GM12801 (cell line): ENCODE measurements around the gene NUB1.

Experiments
- TF ChIP-seq, protein P1 (sequence below): IDR thresholded peaks from one replicate; pipeline ENCODE4 v1.5.1; 2011; ENCODE audit warnings: control low read depth; ENCODE audit not compliant: insufficient read length; ENCODE audit errors: extremely low read depth

Gene NUB1

DNA sequence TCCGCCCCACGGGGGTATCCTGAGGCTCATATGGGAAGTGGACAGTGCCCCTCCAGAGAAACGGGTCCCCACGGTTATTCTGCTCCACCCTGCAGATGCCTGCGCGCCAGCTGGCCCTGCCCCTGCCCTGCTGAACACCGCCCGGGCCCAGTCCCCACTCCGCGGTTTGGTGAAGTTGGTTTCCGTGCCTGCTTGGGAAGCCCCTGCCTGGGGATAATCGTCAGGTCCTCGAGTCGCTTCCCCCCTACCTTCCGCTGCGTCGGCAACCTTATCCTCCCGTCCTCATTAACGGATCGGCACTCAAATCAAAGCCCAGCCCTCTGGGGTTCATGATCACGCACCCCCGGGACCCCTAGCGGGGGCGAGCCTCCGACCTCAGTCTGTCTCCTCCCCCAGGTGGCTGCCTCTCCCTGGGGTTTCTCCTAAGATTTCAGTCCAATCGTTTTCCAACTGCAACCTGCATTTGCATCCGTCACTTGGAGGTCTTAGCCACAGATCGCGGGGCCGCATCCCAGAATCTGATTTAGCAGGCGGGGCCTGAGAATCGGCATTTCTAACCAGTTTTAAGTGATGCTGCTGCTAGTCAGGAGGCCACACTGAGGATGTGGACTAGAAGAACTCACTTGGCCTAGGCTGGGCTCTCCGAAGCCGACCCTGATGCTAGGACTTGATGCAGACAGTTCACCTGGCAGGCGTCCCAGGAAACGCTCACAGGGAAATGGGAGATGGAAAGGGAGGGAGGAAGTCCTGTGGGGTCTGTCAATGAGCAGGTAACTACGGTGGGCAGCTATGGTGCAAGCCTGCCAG is 40.7 kb downstream of the NUB1 start:
- TF ChIP-seq, protein P1, sequence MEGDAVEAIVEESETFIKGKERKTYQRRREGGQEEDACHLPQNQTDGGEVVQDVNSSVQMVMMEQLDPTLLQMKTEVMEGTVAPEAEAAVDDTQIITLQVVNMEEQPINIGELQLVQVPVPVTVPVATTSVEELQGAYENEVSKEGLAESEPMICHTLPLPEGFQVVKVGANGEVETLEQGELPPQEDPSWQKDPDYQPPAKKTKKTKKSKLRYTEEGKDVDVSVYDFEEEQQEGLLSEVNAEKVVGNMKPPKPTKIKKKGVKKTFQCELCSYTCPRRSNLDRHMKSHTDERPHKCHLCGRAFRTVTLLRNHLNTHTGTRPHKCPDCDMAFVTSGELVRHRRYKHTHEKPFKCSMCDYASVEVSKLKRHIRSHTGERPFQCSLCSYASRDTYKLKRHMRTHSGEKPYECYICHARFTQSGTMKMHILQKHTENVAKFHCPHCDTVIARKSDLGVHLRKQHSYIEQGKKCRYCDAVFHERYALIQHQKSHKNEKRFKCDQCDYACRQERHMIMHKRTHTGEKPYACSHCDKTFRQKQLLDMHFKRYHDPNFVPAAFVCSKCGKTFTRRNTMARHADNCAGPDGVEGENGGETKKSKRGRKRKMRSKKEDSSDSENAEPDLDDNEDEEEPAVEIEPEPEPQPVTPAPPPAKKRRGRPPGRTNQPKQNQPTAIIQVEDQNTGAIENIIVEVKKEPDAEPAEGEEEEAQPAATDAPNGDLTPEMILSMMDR = no peak

DNA sequence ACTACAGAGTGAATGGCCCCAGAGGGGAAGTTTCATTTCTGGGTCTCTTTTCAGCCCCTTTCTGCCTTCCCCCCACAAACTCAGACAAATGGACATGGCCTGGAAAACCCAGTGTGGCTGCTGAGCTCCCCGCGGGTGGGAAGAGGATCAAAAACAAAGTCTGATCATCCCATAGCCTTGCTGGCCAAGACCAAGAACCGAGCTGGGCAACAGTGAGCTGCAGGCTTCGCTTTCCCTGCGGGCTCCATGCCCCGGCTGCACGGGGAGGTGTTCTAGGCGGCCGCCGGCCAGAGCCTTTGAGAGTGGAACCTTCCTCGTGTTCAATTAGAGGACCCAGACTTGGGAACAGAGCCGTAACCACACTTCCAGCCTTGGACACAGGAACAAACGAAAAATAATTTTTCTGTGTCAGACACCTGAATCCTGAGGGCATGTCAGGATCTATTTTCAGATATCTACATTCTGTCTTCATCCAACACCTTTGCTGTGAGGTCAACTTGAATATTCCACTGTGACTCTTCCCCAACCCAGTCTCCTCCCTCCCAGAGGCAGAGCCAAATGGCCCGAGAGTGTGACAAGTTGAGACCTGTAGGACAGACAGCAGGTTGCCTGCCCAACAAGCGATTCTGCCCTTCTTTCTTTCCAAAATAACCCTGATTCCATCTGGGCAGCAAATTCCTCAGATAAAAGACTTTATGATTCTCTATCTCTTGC is 42.2 kb downstream of the NUB1 start:
- TF ChIP-seq, protein P1 = no peak

DNA sequence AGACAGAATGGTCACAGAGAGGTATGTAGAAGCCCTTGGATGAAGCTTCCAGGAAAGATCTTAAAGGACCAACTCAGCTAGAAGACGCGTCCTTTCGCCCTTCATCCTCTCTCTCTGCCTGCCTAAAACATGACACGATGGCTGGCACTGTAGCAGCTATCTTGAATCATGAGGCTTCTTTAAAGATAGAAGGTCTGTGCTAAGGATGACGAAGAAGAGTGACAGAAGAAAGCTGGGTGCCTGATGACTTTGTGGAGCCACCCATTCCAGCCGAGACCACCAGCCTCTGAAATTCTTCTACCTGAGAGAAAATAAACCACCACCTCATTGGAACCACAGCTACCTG is 42.7 kb downstream of the NUB1 start:
- TF ChIP-seq, protein P1 = no peak

DNA sequence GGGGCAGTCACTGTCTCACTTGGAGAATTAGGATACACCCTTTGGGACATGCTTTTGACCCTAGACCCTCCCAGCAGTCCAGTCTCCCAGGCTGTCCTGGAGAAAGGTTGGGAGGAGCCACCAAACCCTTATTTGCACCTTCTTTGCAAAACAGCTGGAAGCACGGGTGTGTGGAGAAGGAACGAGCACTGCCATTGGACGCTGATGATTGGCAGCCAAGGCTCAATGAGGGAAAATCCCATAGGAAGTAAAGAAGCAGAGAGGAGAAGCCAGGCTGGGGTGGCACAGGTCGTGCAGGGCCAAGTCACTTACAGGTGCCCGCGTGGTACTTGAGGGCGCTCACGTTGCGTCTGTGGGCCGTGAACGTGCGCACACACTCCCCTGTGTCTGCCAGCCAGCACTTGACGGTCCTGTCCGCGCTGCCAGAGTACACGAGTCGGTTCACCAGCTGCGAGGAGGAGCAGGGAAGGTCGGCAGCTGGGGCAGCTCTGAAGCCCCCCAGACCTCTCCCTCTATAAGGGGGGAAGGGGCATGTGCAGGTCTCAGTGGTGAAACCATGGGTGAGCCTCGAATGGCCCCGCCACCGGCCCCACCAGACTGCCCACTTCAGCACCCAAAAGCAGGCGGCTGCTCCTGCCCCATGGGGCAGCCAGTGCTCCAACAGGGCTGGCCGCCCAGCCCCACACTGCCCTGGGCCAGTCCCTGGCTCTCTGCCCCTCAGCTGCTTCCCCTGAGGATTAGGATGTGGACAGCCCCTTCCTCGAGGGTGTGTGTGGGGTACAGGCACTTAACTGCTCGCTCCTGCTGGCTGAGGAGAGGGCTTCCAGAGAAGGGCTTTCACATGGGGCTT is 43.4 kb downstream of the NUB1 start:
- TF ChIP-seq, protein P1 = no peak

DNA sequence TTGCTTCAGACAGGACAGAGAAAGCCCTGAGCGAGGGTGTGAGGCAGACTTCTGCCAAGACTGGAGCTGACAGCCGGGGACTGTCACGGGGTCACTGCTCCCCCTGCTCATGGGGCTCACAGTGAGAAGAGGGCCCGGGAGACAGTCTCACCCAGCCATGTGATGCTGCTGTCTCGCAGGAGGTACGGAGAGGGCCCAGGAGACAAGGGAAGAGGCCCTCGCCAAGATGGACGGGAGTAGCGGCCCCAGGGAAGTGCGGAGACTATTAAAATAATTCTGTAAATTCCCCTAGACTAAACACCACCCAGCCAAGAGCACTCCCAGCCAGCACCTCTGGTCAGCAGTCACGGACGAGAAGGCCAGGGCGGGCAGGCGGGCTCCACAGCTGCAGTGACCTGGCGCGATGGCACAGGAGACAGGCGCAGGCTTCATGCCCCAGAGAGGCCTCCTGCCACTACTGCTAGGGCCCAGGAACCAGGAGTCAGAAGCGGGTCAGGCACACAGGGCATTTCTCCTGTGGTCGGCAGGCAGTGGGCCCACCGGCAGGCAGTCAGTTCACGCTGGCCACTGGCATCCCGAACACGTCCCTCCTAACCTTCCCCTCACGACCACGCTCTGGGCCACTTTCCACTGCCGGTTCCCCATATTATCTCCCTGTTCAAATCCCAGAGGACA is 44.2 kb downstream of the NUB1 start:
- TF ChIP-seq, protein P1 = no peak

DNA sequence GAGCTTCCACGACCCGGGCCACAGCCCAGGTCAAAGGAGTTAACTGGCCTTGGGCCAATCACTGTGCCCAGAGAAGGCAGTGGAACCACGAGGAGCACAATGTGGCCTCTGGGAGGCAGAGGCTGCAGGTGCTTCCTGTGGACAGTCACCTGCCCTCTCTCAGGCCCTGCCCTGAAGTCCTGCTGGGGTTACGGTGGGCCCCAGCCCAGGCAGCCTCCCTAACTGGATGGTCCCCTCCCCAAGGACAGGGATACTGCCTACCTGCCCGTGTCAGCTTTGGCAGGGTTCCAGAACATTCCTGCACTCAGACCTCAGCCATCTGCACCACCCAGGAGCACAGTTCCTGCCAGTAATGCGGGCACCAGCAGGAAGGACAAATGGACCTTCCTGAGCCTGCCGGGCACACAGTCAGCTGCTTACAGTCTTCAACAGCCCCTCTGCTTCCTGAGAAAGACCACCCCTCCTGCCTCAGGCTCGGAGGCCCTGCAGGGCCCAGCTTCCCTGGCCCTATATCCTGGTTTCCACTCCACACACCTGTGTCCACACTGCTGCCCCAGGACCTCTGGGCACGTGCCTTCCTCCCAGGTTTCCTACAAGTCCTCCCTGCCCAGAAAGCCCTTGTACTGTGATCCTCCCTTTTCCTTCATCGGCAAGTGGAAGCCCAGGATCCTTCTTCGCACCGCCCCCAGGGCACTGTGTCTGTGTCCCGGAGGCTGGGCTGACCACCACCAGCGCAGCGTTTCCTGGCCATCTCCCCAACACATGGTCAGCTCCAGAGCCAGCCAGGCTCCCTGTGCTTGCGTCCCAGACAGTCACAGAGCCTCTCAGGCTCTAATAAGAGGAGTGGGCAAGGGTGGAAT is 44.9 kb downstream of the NUB1 start:
- TF ChIP-seq, protein P1 = no peak
